HL-60 (cell line): ENCODE measurements around the gene POMT1.
"Not testable (repeated sequence)": the region's sequence is repeated elsewhere in the genome, so short reads cannot be mapped to it uniquely, and the experiment has no call there.

Experiments
- DNase-seq, 2 experiments: peaks; one replicate each; pipeline ENCODE4 v3.0.0-alpha.2; 2010 to 2020; ENCODE audit warnings: low read depth in 1 of 2, low spot score in 1 of 2
- H3K27ac ChIP-seq: fragments of 250-450 bp; sonication (Bioruptor Pico); replicated peaks from 2 replicates; pipeline ENCODE4 v1.5.1; 2020; ENCODE audit warnings: mild to moderate bottlenecking, moderate library complexity
- H3K27me3 ChIP-seq: fragments of 250-450 bp; sonication (Bioruptor Pico); 2 replicates; pipeline ENCODE4 v1.5.1; 2021; ENCODE audit warnings: mild to moderate bottlenecking, moderate library complexity; ENCODE audit not compliant: insufficient read depth, poor library complexity, severe bottlenecking
- H3K4me3 ChIP-seq: replicated peaks from 2 replicates; pipeline ENCODE4 v1.5.1; 2011; ENCODE audit warnings: mild to moderate bottlenecking, control low read depth, low read length; ENCODE audit not compliant: insufficient read depth
- GABPA ChIP-seq: IDR thresholded peaks from 2 replicates; pipeline ENCODE4 v1.6.1; 2012; ENCODE audit warnings: low read depth
- POLR2AphosphoS5 ChIP-seq: IDR thresholded peaks from 2 replicates; pipeline ENCODE4 v1.6.1; 2012; ENCODE audit warnings: low read depth
- SPI1 ChIP-seq: IDR thresholded peaks from 2 replicates; pipeline ENCODE4 v1.6.1; 2012; ENCODE audit warnings: low read depth, mild to moderate bottlenecking, borderline replicate concordance
- TF ChIP-seq, protein P1 (sequence below): IDR thresholded peaks from one replicate; pipeline ENCODE4 v1.5.1; 2011; ENCODE audit warnings: low read length, control low read depth, inconsistent platforms; ENCODE audit not compliant: insufficient read depth
- TF ChIP-seq, protein P2 (sequence below): IDR thresholded peaks from 2 replicates; pipeline ENCODE4 v1.6.1; 2012; ENCODE audit warnings: low read depth; ENCODE audit not compliant: insufficient replicate concordance

POMT1 gene

GRCh38 chr9:131545003-131545785, 42.5 kb downstream of the POMT1 start, which contains the start of gene PRRT1B:
Gene PRRT1B (plus strand): TSS chr9:131545523. CDS start chr9:131545616, 93 bp downstream.
- H3K27ac ChIP-seq = no peak within 1 kb of the TSS
- no peak for DNase-seq
- peaks cover 11% of the 10 kb centered on the region for H3K27me3 ChIP-seq
- TF ChIP-seq, protein P1, sequence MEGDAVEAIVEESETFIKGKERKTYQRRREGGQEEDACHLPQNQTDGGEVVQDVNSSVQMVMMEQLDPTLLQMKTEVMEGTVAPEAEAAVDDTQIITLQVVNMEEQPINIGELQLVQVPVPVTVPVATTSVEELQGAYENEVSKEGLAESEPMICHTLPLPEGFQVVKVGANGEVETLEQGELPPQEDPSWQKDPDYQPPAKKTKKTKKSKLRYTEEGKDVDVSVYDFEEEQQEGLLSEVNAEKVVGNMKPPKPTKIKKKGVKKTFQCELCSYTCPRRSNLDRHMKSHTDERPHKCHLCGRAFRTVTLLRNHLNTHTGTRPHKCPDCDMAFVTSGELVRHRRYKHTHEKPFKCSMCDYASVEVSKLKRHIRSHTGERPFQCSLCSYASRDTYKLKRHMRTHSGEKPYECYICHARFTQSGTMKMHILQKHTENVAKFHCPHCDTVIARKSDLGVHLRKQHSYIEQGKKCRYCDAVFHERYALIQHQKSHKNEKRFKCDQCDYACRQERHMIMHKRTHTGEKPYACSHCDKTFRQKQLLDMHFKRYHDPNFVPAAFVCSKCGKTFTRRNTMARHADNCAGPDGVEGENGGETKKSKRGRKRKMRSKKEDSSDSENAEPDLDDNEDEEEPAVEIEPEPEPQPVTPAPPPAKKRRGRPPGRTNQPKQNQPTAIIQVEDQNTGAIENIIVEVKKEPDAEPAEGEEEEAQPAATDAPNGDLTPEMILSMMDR = no peak
- TF ChIP-seq, protein P2, sequence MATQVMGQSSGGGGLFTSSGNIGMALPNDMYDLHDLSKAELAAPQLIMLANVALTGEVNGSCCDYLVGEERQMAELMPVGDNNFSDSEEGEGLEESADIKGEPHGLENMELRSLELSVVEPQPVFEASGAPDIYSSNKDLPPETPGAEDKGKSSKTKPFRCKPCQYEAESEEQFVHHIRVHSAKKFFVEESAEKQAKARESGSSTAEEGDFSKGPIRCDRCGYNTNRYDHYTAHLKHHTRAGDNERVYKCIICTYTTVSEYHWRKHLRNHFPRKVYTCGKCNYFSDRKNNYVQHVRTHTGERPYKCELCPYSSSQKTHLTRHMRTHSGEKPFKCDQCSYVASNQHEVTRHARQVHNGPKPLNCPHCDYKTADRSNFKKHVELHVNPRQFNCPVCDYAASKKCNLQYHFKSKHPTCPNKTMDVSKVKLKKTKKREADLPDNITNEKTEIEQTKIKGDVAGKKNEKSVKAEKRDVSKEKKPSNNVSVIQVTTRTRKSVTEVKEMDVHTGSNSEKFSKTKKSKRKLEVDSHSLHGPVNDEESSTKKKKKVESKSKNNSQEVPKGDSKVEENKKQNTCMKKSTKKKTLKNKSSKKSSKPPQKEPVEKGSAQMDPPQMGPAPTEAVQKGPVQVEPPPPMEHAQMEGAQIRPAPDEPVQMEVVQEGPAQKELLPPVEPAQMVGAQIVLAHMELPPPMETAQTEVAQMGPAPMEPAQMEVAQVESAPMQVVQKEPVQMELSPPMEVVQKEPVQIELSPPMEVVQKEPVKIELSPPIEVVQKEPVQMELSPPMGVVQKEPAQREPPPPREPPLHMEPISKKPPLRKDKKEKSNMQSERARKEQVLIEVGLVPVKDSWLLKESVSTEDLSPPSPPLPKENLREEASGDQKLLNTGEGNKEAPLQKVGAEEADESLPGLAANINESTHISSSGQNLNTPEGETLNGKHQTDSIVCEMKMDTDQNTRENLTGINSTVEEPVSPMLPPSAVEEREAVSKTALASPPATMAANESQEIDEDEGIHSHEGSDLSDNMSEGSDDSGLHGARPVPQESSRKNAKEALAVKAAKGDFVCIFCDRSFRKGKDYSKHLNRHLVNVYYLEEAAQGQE = no peak
- TF ChIP-seq SPI1 (no peak), POLR2AphosphoS5 (no peak), GABPA (no peak)
- no peak within 1 kb of the TSS for H3K4me3 ChIP-seq

GRCh38 chr9:131545786-131546335, 43.1 kb downstream of the POMT1 start:
- H3K27ac ChIP-seq = no peak overlapping the region
- H3K27me3 ChIP-seq = peaks cover 11% of the 10 kb centered on the region
- H3K4me3 ChIP-seq = no peak overlapping the region
- DNase-seq = no peak
- TF ChIP-seq, protein P2 = no peak
- TF ChIP-seq, protein P1 = no peak
- TF ChIP-seq POLR2AphosphoS5 (no peak), GABPA (no peak), SPI1 (no peak)

- no peak overlapping the region for H3K27ac ChIP-seq
- H3K4me3 ChIP-seq = no peak overlapping the region
- no peak for DNase-seq
- TF ChIP-seq, protein P2 = no peak
- no peak for TF ChIP-seq SPI1
- TF ChIP-seq GABPA = no peak
- H3K27me3 ChIP-seq = peaks cover 11% of the 10 kb centered on the region
These were observed 43.8 kb downstream of the POMT1 start for GRCh38 chr9:131546336-131547084.

GRCh38 chr9:131549186-131549585, 46.5 kb downstream of the POMT1 start:
- peaks cover 11% of the 10 kb centered on the region for H3K27me3 ChIP-seq
- H3K4me3 ChIP-seq, DNase-seq, H3K27ac ChIP-seq: not testable (repeated sequence)

- not testable (repeated sequence) for H3K4me3 ChIP-seq, H3K27ac ChIP-seq, DNase-seq
- H3K27me3 ChIP-seq = peaks cover 16% of the 10 kb centered on the region
These were observed 47.7 kb downstream of the POMT1 start for GRCh38 chr9:131550465-131550864.
